Activated CD8-positive, alpha-beta T cell treated with anti-CD3 and anti-CD28 coated beads, Interleukin-2, amount 10 ng/mL, durations not matched to agents 7 days and 5 days (primary cell): ENCODE data around the gene PDE6D. TPM values are rescaled to one million over a fixed set of nuclear protein-coding genes. Genes with fewer than 3 reads are reported as not detected.

Experiments
- ATAC-seq: fragments of 150-1000 bp; cut with Tn5 transposase; one replicate; pipeline ENCODE4 v1.10.0; 2021; ENCODE audit warnings: moderate library complexity
- CTCF ChIA-PET: fragments of 350-600 bp; sonication (Branson Sonifier 250); formaldehyde crosslinking; loops from one replicate; lab custom pipeline; 2021; ENCODE audit warnings: antibody characterized with exemption; lab: Charles Lee
- POLR2A ChIA-PET: fragments of 350-600 bp; sonication (Branson Sonifier 250); formaldehyde crosslinking; loops from one replicate; lab custom pipeline; 2021; ENCODE audit warnings: antibody characterized with exemption; lab: Charles Lee
- DNase-seq: peaks from one replicate; pipeline ENCODE4 v3.0.0-alpha.2; 2020
- H3K27ac Mint-ChIP-seq: one replicate; pipeline ENCODE4 v1.8.0; 2021; ENCODE audit warnings: mild to moderate bottlenecking, mixed read lengths
- H3K27me3 Mint-ChIP-seq: one replicate; pipeline ENCODE4 v1.8.0; 2021; ENCODE audit warnings: low read depth, mixed read lengths
- H3K36me3 Mint-ChIP-seq: one replicate; pipeline ENCODE4 v1.8.0; 2021; ENCODE audit warnings: low read depth, mixed read lengths
- H3K4me1 Mint-ChIP-seq: one replicate; pipeline ENCODE4 v1.8.0; 2021; ENCODE audit warnings: low read depth, mixed read lengths
- H3K4me3 Mint-ChIP-seq: one replicate; pipeline ENCODE4 v1.8.0; 2021; ENCODE audit warnings: mild to moderate bottlenecking, mixed read lengths
- H3K9me3 Mint-ChIP-seq: one replicate; pipeline ENCODE4 v1.8.0; 2022; ENCODE audit warnings: mixed read lengths; ENCODE audit not compliant: insufficient read depth
- total RNA-seq, 2 experiments: library from RNA; stranded (reverse); gene quantifications; one replicate each; pipeline ENCODE4 v1.2.3, GENCODE V29; 2021

Gene PDE6D
- total RNA-seq, 2 experiments from 2014 or later: 31.9 to 35.1 TPM

DNA sequence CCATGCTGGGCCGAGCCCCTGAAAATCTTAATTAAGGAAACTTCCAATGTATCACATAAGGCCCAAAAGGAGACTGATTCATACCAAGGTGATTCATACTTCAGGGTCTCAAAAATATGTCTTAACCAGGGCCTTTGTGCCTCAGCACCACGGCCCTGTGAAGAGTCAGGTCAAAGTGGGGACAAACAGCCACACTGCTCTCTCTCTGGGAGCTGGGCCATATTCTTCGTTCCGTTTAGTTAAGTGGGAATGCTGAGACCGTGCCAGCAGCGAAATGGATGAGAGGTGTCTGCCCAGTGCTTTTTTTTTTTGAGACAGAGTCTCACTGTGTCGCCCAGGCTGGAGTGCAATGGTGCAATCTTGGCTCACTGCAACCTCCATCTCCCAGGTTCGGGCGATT lies 82.1 kb downstream of the PDE6D start:
- DNase-seq (no peak), ATAC-seq (no peak)
- ChIA-PET CTCF (interaction anchor here (1.7 to 9.7 kb wide), 3 partner anchors 12 to 22 kb away, joined by 8 to 139 read pairs (median 80); no protein-coding TSS in a partner anchor), POLR2A (interaction anchor here (1.2 kb wide), 1 partner anchor 11 kb away, joined by 5 read pairs; no protein-coding TSS in a partner anchor)
- H3K27me3 Mint-ChIP-seq: no peaks in the 10 kb centered on the region
- no peak overlapping the region for H3K27ac Mint-ChIP-seq
- H3K4me3 Mint-ChIP-seq: no peak overlapping the region
- H3K4me1 Mint-ChIP-seq: peaks cover under 1% of the 10 kb centered on the region
- H3K36me3 Mint-ChIP-seq: no peaks in the 10 kb centered on the region
- H3K9me3 Mint-ChIP-seq: no peaks in the 10 kb centered on the region

DNA sequence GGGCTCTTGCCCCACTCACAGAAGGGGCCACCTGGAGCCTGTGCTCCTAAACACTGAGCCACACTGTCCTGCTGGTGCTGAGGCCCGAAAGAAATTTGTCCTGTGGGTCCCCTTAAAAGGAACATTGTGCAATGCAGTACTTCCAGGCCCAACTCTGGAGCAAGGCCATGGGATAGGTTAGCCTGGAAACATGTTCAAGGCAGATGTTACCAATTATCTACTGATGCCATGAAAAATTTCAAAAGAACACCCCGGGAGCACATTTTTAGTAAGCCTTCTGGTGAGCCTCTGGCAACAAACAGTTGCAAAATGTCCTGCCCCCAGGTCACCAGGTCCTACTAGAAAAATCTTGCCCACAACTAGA lies 85.1 kb downstream of the PDE6D start:
- CTCF ChIA-PET: interaction anchor here (1.7 to 27.4 kb wide), 4 partner anchors 11 to 21 kb away, joined by 8 to 648 read pairs (median 82); no protein-coding TSS in a partner anchor
- no peak for DNase-seq
- no peaks in the 10 kb centered on the region for H3K4me1 Mint-ChIP-seq

DNA sequence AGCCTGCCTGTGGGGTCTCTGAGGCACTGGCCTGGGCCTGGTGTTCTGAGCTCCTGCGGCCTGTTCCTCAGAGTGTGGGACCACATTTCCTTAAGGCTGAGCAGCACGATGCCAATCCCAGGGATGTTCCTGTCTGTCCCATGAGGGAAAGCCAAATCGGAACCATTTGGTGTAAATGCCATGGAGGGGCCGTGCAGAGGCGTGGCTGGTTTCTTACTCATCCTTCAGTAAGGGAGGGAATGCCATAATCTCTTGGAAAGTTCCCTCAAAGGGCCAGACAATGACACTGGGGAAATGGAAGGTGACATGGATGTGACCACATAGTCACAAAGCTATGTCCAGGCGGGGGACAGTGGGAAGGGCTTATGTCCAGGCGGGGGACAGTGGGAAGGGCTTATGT lies 87.1 kb downstream of the PDE6D start:
- no peaks in the 10 kb centered on the region for H3K27me3 Mint-ChIP-seq
- no peak overlapping the region for H3K4me3 Mint-ChIP-seq
- DNase-seq (no peak), ATAC-seq (no peak)
- CTCF ChIA-PET: interaction anchor here (1.9 to 27.4 kb wide), 3 partner anchors 13 to 22 kb away, joined by 9 to 648 read pairs (median 156); no protein-coding TSS in a partner anchor
- POLR2A ChIA-PET: interaction anchor here (0.8 kb wide), 1 partner anchor 14 kb away, joined by 5 read pairs; the partner anchor contains the start of gene PTMA
- no peak overlapping the region for H3K27ac Mint-ChIP-seq
- H3K4me1 Mint-ChIP-seq: no peaks in the 10 kb centered on the region
- H3K36me3 Mint-ChIP-seq: no peaks in the 10 kb centered on the region
- no peaks in the 10 kb centered on the region for H3K9me3 Mint-ChIP-seq

More for the DNA sequence above, 85.1 kb downstream of the PDE6D start:
- no peak for ATAC-seq
- Mint-ChIP-seq H3K36me3 (no peaks in the 10 kb centered on the region), H3K27ac (no peak overlapping the region), H3K9me3 (no peaks in the 10 kb centered on the region), H3K27me3 (no peaks in the 10 kb centered on the region), H3K4me3 (no peak overlapping the region)
- POLR2A ChIA-PET: no interaction called here

DNA sequence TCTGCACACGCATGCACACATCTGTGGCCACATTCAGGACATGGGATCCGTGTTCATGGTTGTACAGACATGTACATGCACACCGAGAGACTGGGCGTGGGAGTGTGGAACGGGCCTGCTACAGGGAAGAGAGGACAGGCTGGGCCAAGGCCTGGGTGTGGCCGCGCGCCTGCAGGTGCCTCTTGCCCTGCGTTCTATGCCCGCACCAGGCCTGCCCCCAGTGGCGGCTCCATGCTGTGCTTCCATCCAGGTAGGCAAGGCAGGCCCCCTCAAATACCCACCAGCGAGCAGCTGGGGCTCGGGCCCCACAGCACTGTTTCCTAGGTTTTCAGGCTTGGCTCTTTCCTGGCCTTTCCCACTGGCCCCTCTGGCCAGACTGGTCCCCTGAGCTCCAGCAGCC lies 88.2 kb downstream of the PDE6D start:
- H3K4me1 Mint-ChIP-seq: peaks cover 3% of the 10 kb centered on the region
- H3K36me3 Mint-ChIP-seq: no peaks in the 10 kb centered on the region
- ChIA-PET POLR2A (no interaction called here), CTCF (interaction anchor here (2.1 to 27.4 kb wide), 3 partner anchors 14 to 23 kb away, joined by 9 to 648 read pairs (median 156); no protein-coding TSS in a partner anchor)
- no peak overlapping the region for H3K4me3 Mint-ChIP-seq
- peak; percentile 21 for ATAC-seq
- no peak overlapping the region for H3K27ac Mint-ChIP-seq
- DNase-seq: no peak
- no peaks in the 10 kb centered on the region for H3K9me3 Mint-ChIP-seq
- no peaks in the 10 kb centered on the region for H3K27me3 Mint-ChIP-seq

DNA sequence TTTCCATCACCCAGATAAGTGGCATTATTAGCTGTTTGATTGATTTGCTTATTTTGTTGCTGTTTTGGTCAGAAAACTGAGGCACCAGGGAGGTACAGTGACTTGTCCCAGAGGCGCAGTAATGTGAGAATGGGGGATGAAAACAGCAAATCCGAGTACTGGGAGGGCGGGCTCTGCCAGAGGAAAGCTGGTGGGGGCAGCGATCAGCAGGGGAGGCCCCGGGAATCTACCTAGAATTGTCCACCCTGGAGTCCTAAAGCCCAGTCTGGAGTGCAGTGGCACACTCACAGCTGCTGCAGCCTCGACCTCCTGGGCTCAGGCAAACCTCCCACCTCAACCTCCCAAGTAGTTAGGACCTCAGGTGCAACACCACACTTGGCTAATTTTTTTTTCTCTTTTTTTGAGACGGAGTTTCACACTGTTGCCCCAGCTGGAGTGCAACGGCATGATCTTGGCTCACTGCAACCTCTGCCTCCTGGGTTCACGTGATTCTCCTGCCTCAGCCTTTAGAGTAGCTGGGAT lies 89.8 kb downstream of the PDE6D start:
- Mint-ChIP-seq H3K27me3 (no peaks in the 10 kb centered on the region), H3K9me3 (no peaks in the 10 kb centered on the region), H3K4me1 (peaks cover 12% of the 10 kb centered on the region), H3K27ac (no peak overlapping the region), H3K4me3 (no peak overlapping the region), H3K36me3 (no peaks in the 10 kb centered on the region)
- ATAC-seq (no peak), DNase-seq (no peak)
- POLR2A ChIA-PET: no interaction called here
- CTCF ChIA-PET: interaction anchor here (2.1 to 27.4 kb wide), 3 partner anchors 16 to 24 kb away, joined by 9 to 648 read pairs (median 156); no protein-coding TSS in a partner anchor

DNA sequence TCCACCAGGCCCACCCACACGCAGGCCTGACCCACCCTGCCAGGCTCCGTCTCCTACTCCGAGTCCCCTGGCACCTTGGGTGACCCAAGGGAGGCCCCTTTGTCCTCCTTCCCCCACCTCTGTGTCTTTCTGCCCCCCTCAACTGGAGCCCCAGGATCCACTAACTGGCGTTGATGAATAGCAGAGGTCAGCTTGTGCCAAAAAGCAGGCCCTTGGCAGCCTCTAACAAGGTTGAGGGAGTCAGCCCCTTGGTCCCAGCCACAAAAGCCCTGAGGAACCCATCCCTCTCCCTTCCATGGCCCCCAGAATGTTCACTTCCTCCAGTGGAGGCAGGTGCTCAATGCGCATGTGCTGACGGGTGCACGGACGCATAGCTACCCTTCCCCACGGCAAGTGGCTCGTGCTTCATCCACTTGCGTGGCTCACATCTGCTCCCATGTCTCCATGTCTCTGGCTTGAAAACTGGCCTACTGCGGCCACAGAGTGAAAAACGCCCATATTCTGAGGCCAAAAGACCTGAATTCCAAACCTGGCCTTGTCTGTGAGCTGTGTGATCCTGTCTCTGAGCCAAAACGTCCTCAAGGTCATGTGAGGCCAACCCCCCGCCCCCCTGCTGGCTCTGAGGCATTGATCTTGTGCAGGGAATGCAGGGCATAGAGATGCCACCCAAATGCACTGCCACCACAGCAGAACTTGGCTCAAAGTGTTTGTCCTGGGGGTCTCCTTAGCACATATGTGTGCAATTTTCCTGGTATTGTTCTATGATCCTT lies 91.8 kb downstream of the PDE6D start:
- DNase-seq (no peak), ATAC-seq (no peak)
- no peaks in the 10 kb centered on the region for H3K36me3 Mint-ChIP-seq
- peaks cover 12% of the 10 kb centered on the region for H3K4me1 Mint-ChIP-seq
- ChIA-PET CTCF (interaction anchor here (14.2 to 27.4 kb wide), 2 partner anchors 14 to 26 kb away, joined by 156 to 648 read pairs; no protein-coding TSS in a partner anchor), POLR2A (interaction anchor here (1.3 kb wide), 1 partner anchor 18 kb away, joined by 4 read pairs; no protein-coding TSS in a partner anchor)
- H3K27ac Mint-ChIP-seq: no peak overlapping the region
- H3K27me3 Mint-ChIP-seq: no peaks in the 10 kb centered on the region
- H3K9me3 Mint-ChIP-seq: no peaks in the 10 kb centered on the region
- no peak overlapping the region for H3K4me3 Mint-ChIP-seq

DNA sequence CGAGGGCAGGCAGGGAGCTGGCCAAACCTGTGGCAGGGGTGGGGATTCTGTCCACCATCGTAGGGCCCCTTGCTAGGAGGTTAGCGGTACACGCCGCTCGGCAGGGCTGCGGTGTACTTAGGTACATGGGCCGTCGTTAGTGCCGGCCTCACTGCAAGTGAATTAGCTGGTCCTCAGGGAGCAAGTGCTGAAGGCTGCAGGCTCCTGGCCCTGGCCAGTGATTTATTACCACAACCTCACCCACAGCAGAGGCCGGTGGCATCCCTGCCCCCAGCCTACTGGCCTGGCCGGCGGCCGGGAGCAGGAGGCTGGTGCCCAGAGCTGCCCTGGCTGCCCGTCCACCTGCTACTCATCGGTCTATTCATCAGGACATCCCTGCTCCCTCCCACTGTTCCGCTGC lies 92.4 kb downstream of the PDE6D start:
- Mint-ChIP-seq H3K27ac (no peak overlapping the region), H3K4me3 (no peak overlapping the region), H3K9me3 (no peaks in the 10 kb centered on the region), H3K27me3 (peaks cover 3% of the 10 kb centered on the region), H3K4me1 (peaks cover 12% of the 10 kb centered on the region), H3K36me3 (no peaks in the 10 kb centered on the region)
- ChIA-PET POLR2A (interaction anchor here (1.3 kb wide), 1 partner anchor 18 kb away, joined by 4 read pairs; no protein-coding TSS in a partner anchor), CTCF (interaction anchor here (2.1 to 27.4 kb wide), 3 partner anchors 13 to 27 kb away, joined by 16 to 648 read pairs (median 156); partner anchors contain the start of gene PTMA)
- no peak for DNase-seq
- no peak for ATAC-seq

DNA sequence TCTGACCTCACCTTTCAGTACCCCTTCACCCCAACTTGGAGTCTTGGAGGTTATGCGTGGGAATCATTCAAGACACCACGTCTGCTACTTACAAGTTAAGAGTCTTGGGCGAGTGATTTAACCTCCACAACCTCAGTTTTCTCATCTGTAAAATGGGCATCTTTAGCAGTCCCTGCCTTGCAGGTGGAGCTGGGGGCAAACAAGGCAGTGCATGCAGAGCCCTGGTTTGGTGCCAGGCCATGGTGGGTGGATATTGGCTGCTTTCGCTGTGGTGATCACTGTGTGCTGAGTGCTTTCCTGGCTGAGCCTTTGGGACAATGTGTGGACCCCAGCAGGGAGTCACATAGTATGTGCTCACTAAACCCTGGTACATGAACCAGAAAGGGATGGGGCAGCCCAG lies 93.1 kb downstream of the PDE6D start:
- POLR2A ChIA-PET: interaction anchor here (1.4 to 1.7 kb wide), 3 partner anchors 20 to 75 kb away, joined by 3 to 8 read pairs (median 4); partner anchors contain the start of gene PTMA

DNA sequence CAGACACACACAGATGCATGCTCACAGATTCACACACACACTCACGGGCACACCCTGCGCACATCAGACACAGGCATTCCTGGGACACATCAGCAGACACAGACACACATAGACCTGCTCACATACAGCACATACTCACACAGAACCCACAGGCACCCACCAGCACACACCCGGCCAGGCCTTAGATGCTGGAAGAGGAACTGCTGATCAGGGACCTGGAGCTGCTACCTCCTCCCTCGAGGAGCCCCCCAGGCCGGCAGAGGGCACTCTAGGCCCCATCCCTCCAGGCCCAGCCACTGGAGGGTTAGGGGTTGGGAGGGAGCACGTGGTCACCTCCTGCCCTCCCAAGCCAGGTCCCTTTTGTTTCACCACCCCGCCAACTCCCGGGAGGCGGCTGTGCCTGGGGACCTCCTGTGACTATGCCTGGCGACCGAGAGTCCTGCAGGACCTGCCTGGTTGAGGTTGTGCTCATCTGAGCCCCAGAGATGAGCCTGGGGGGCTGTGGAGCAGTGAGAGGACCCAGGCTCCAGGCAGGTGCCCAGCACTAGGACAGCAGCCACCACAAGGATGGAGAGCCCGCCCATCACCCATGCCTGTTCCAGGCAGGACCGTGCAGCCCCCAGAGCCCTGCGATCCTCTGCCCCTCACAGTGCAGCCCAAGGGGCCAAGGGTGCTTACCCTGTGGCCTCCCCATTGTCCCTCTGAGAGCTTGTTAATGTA lies 93.8 kb downstream of the PDE6D start:
- DNase-seq (peak; percentile 72), ATAC-seq (peak; percentile 92)
- Mint-ChIP-seq H3K36me3 (no peaks in the 10 kb centered on the region), H3K27ac (no peak overlapping the region), H3K4me3 (no peak overlapping the region), H3K9me3 (no peaks in the 10 kb centered on the region), H3K4me1 (peaks cover 15% of the 10 kb centered on the region), H3K27me3 (peaks cover 6% of the 10 kb centered on the region)
- ChIA-PET POLR2A (interaction anchor here (1.4 to 1.7 kb wide), 3 partner anchors 21 to 74 kb away, joined by 3 to 8 read pairs (median 4); partner anchors contain the start of gene PTMA), CTCF (interaction anchor here (0.6 to 27.4 kb wide), 11 partner anchors 10 to 105 kb away, joined by 3 to 648 read pairs (median 5); partner anchors contain the start of gene PTMA)

More for the DNA sequence above, 93.1 kb downstream of the PDE6D start:
- peaks cover 12% of the 10 kb centered on the region for H3K4me1 Mint-ChIP-seq
- DNase-seq: no peak
- no peak overlapping the region for H3K4me3 Mint-ChIP-seq
- H3K27me3 Mint-ChIP-seq: peaks cover 3% of the 10 kb centered on the region
- no peak for ATAC-seq
- H3K9me3 Mint-ChIP-seq: no peaks in the 10 kb centered on the region
- H3K27ac Mint-ChIP-seq: no peak overlapping the region
- no peaks in the 10 kb centered on the region for H3K36me3 Mint-ChIP-seq
- CTCF ChIA-PET: interaction anchor here (1.1 to 27.4 kb wide), 6 partner anchors 9 to 74 kb away, joined by 3 to 648 read pairs (median 10); partner anchors contain the start of gene PTMA

DNA sequence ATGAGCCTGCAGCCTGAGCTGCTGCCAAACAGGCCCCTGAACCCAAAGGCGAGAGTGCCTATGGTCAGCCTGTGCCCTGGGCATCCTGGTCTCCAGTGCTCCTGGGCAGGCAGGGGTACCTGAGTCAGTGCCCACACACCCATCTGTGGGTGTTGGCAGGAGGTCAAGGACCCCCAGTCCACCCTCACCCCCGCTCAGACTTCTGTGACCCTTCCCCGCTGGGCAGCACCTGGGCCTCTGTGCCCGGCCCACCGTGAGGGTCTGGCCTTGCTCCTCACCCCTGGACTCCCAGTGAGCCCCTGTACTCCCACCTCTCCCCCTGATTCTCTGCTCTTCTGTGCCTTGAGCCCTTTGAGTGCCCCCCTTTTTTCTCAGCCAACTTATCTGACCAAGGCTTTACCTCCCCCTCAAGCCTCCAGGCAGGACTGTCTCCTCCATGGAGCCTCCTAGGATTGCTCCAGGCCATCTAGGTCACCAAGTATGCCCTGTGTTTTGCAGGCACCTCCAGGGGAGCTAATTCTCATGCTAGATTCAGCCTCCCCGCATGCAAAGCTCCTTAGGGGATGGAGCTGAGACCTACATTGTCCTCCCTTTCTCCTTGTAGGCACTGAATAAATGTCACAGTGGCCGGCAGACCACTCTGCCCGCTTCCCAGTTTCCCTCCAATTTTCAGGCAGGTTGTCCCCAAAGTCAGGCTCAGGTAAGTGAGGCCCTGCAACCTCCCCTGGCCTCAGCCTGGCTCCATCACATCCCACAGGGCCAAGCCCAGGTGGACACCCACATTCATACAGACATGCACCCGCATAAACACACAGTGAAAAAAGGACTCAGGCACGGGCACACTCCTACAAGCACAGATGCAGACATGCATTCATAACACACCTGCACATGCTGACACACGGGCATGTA lies 94.6 kb downstream of the PDE6D start:
- no peak for ATAC-seq
- Mint-ChIP-seq H3K27ac (peak overlapping the region; percentile 6), H3K4me1 (peaks cover 17% of the 10 kb centered on the region), H3K9me3 (no peaks in the 10 kb centered on the region), H3K4me3 (no peak overlapping the region), H3K36me3 (no peaks in the 10 kb centered on the region), H3K27me3 (peaks cover 10% of the 10 kb centered on the region)
- ChIA-PET CTCF (interaction anchor here (0.6 to 27.4 kb wide), 10 partner anchors 11 to 104 kb away, joined by 3 to 648 read pairs (median 6); partner anchors contain the start of gene PTMA), POLR2A (interaction anchor here (1.0 to 1.7 kb wide), 3 partner anchors 22 to 28 kb away, joined by 3 to 8 read pairs (median 4); partner anchors contain the start of gene PTMA)
- DNase-seq: no peak
